H9 (cell line): ENCODE measurements around the gene DSE. TPM values are rescaled to one million over a fixed set of nuclear protein-coding genes. Genes with fewer than 3 reads are reported as not detected.

Source experiments
- DNase-seq: peaks from one replicate; pipeline ENCODE4 v3.0.0-alpha.2; 2017
- H2AFZ ChIP-seq: one replicate; pipeline ENCODE4 v1.6.1; 2013; ENCODE audit warnings: mild to moderate bottlenecking, low read length, control low read depth, moderate library complexity
- H2AK5ac ChIP-seq: 2 replicates; pipeline ENCODE4 v1.6.1; 2013; ENCODE audit warnings: low read length, control low read depth, mixed read lengths; ENCODE audit not compliant: insufficient read length
- H2BK120ac ChIP-seq: one replicate; pipeline ENCODE4 v1.6.1; 2013; ENCODE audit warnings: low read depth, mild to moderate bottlenecking, low read length, control low read depth, inconsistent platforms; ENCODE audit not compliant: poor library complexity, severe bottlenecking
- H2BK12ac ChIP-seq: 2 replicates; pipeline ENCODE4 v1.6.1; 2013; ENCODE audit warnings: low read length, control low read depth, mixed read lengths, low read depth; ENCODE audit not compliant: insufficient read length
- H2BK15ac ChIP-seq: 2 replicates; pipeline ENCODE4 v1.6.1; 2013; ENCODE audit warnings: low read depth, low read length, control low read depth
- H2BK20ac ChIP-seq: one replicate; pipeline ENCODE4 v1.6.1; 2013; ENCODE audit warnings: low read depth, mild to moderate bottlenecking, low read length, control low read depth, inconsistent platforms; ENCODE audit not compliant: poor library complexity, severe bottlenecking
- H2BK5ac ChIP-seq: 2 replicates; pipeline ENCODE4 v1.6.1; 2013; ENCODE audit warnings: low read length, control low read depth, mixed read lengths; ENCODE audit not compliant: insufficient read length
- H3K14ac ChIP-seq: 2 replicates; pipeline ENCODE4 v1.6.1; 2013; ENCODE audit warnings: low read length, control low read depth; ENCODE audit not compliant: insufficient read depth
- H3K18ac ChIP-seq: 2 replicates; pipeline ENCODE4 v1.6.1; 2013; ENCODE audit warnings: low read depth, mild to moderate bottlenecking, mixed read lengths, low read length, control low read depth; ENCODE audit not compliant: insufficient read length
- H3K23ac ChIP-seq: 2 replicates; pipeline ENCODE4 v1.6.1; 2013; ENCODE audit warnings: low read length, control low read depth, mixed read lengths, low read depth; ENCODE audit not compliant: insufficient read length
- H3K23me2 ChIP-seq: 2 replicates; pipeline ENCODE4 v1.6.1; 2013; ENCODE audit warnings: low read depth, mild to moderate bottlenecking, mixed read lengths, low read length, control low read depth; ENCODE audit not compliant: insufficient read length, poor library complexity, severe bottlenecking
- H3K27ac ChIP-seq: 2 replicates; pipeline ENCODE4 v1.5.1; 2013; ENCODE audit warnings: low read length, control low read depth, mixed read lengths, low read depth; ENCODE audit not compliant: insufficient read length
- H3K27me3 ChIP-seq: 2 replicates; pipeline ENCODE4 v1.6.1; 2013; ENCODE audit warnings: low read length, control low read depth, inconsistent platforms; ENCODE audit not compliant: insufficient read depth
- H3K4ac ChIP-seq: 2 replicates; pipeline ENCODE4 v1.6.1; 2013; ENCODE audit warnings: low read depth, mild to moderate bottlenecking, control low read depth, inconsistent platforms, low read length, moderate library complexity
- H3K4me1 ChIP-seq: 2 replicates; pipeline ENCODE4 v1.6.1; 2013; ENCODE audit warnings: low read length, control low read depth, inconsistent platforms; ENCODE audit not compliant: insufficient read depth
- H3K4me2 ChIP-seq: 2 replicates; pipeline ENCODE4 v1.6.1; 2013; ENCODE audit warnings: low read length, control low read depth, mixed read lengths; ENCODE audit not compliant: insufficient read length, insufficient read depth
- H3K56ac ChIP-seq: 2 replicates; pipeline ENCODE4 v1.6.1; 2013; ENCODE audit warnings: low read depth, mild to moderate bottlenecking, mixed read lengths, low read length, control low read depth; ENCODE audit not compliant: insufficient read length
- H3K79me1 ChIP-seq: 2 replicates; pipeline ENCODE4 v1.6.1; 2013; ENCODE audit warnings: low read depth, mild to moderate bottlenecking, moderate library complexity, low read length, control low read depth, inconsistent platforms; ENCODE audit not compliant: insufficient read depth, poor library complexity, severe bottlenecking
- H3K79me2 ChIP-seq: 2 replicates; pipeline ENCODE4 v1.6.1; 2013; ENCODE audit warnings: low read length, control low read depth, inconsistent platforms; ENCODE audit not compliant: insufficient read depth
- H3K9ac ChIP-seq: 2 replicates; pipeline ENCODE4 v1.6.1; 2013; ENCODE audit warnings: low read length, control low read depth, mixed read lengths; ENCODE audit not compliant: insufficient read length; ENCODE audit errors: extremely low read depth
- H3K9me3 ChIP-seq: one replicate; pipeline ENCODE4 v1.6.1; 2013; ENCODE audit warnings: low read depth, low read length, inconsistent platforms; ENCODE audit not compliant: control insufficient read depth
- H3T11ph ChIP-seq: one replicate; pipeline ENCODE4 v1.6.1; 2013; ENCODE audit warnings: mild to moderate bottlenecking, low read length, control low read depth, inconsistent platforms
- H4K20me1 ChIP-seq: one replicate; pipeline ENCODE4 v1.6.1; 2013; ENCODE audit not compliant: control insufficient read depth, insufficient read length, insufficient read depth
- H4K5ac ChIP-seq: 2 replicates; pipeline ENCODE4 v1.6.1; 2013; ENCODE audit warnings: low read depth, mild to moderate bottlenecking, mixed read lengths, low read length, control low read depth; ENCODE audit not compliant: insufficient read length
- H4K8ac ChIP-seq: replicated peaks from 2 replicates; pipeline ENCODE4 v1.6.1; 2013; ENCODE audit warnings: low read length, control low read depth, mixed read lengths, low read depth; ENCODE audit not compliant: insufficient read length
- H4K91ac ChIP-seq: 2 replicates; pipeline ENCODE4 v1.6.1; 2013; ENCODE audit warnings: low read depth, mild to moderate bottlenecking, moderate library complexity, mixed read lengths, low read length, control low read depth; ENCODE audit not compliant: insufficient read length
- H3K27ac Mint-ChIP-seq, 3 experiments: 2 replicates in 2 of 3; 3 replicates in 1 of 3; pipeline ENCODE4 v1.8.0; 2020 to 2021; ENCODE audit warnings: mixed read lengths in 3 of 3, mild to moderate bottlenecking in 1 of 3, moderate library complexity in 1 of 3
- H3K27me3 Mint-ChIP-seq: 2 replicates; pipeline ENCODE4 v1.8.0; 2021; ENCODE audit warnings: low read depth, mild to moderate bottlenecking, moderate library complexity, mixed read lengths
- H3K36me3 Mint-ChIP-seq, 3 experiments: 2 replicates in 2 of 3; 3 replicates in 1 of 3; pipeline ENCODE4 v1.8.0; 2020 to 2021; ENCODE audit warnings: low read depth in 3 of 3, mixed read lengths in 3 of 3; ENCODE audit not compliant: insufficient read depth in 1 of 3
- H3K4me1 Mint-ChIP-seq, 2 experiments: 2 replicates each; pipeline ENCODE4 v1.8.0; 2020; ENCODE audit warnings: mixed read lengths in 2 of 2
- H3K4me3 Mint-ChIP-seq, 2 experiments: 2 replicates in 1 of 2; 3 replicates in 1 of 2; pipeline ENCODE4 v1.8.0; 2020 to 2021; ENCODE audit warnings: mild to moderate bottlenecking in 2 of 2, mixed read lengths in 2 of 2, moderate library complexity in 1 of 2
- H3K9me3 Mint-ChIP-seq, 2 experiments: 2 replicates in 1 of 2; 3 replicates in 1 of 2; pipeline ENCODE4 v1.8.0; 2020; ENCODE audit warnings: mild to moderate bottlenecking in 2 of 2, mixed read lengths in 2 of 2, moderate library complexity in 1 of 2
- WGBS: extraction: QIAGEN DNeasy Blood & Tissue Kit; methylation state at CpG from one replicate; pipeline ENCODE4 v1.1.7; 2013; ENCODE audit warnings: missing lambda C conversion rate, low lambda C conversion rate, mixed read lengths; ENCODE audit not compliant: insufficient read length; ENCODE audit errors: extremely low coverage; 5-methylcytosine and 5-hydroxymethylcytosine counted together
- total RNA-seq: library from RNA; stranded (reverse); gene quantifications from 2 replicates; pipeline ENCODE4 v1.2.1, GENCODE V29; 2021
- TF ChIP-seq, protein P1 (sequence below): fragments of 200-600 bp; sonication (generic); conservative IDR thresholded peaks from 3 replicates; pipeline ENCODE4 v1.8.0; 2021; ENCODE audit warnings: antibody characterized with exemption, mild to moderate bottlenecking

Gene DSE
- total RNA-seq, 1 experiment from 2014 or later = 45.6 TPM

DNA sequence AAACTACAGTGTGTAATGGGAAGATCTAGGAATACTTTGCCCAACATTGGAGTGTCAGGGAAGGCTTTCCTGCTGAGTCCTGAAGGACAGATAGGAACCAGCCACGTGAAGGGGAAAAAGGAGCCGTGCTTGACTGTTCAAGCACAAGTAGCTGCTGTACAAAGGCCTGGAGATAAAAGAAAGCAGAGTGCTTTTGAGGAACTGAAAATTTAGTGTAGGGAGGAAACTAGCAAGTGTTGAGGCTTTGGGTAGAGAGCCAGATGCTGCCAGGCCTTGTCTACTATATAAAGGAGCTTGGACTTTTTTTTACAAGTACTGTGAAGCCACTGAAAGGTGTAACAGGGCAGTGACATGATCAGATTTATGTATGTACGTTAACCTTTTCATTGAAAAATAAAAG lies 39.0 kb downstream of the DSE start:
- H4K20me1 ChIP-seq = peaks cover 2% of the 10 kb centered on the region
- no peak overlapping the region for H3T11ph ChIP-seq
- H2BK12ac ChIP-seq = no peak overlapping the region
- Mint-ChIP-seq H3K27ac (peak overlapping the region in 1 of 3 experiments; percentile 91; a peak in 2 of 7 replicates), H3K4me1 (peaks cover 23 to 31% of the 10 kb centered on the region in 2 experiments), H3K9me3 (no peaks in the 10 kb centered on the region), H3K27me3 (no peaks in the 10 kb centered on the region), H3K4me3 (no peak overlapping the region), H3K36me3 (peaks cover 2 to 11% (median 9%) of the 10 kb centered on the region in 3 experiments; a peak in 5 of 7 replicates)
- no peaks in the 10 kb centered on the region for H3K9me3 ChIP-seq
- peaks cover 7% of the 10 kb centered on the region; the same call in 1 of the 2 replicates for H3K79me2 ChIP-seq
- no peak overlapping the region for H3K18ac ChIP-seq
- no peak for DNase-seq
- H3K23ac ChIP-seq = no peak overlapping the region
- H3K9ac ChIP-seq = no peak overlapping the region
- H3K14ac ChIP-seq = no peak overlapping the region
- no peak overlapping the region for H2BK120ac ChIP-seq
- H3K4me2 ChIP-seq = no peak overlapping the region
- no peak overlapping the region for H2BK5ac ChIP-seq
- no peak overlapping the region for H2BK20ac ChIP-seq
- H3K56ac ChIP-seq = no peak overlapping the region
- no peak overlapping the region for H4K5ac ChIP-seq
- no peak overlapping the region for H4K91ac ChIP-seq
- no peak overlapping the region for H3K4ac ChIP-seq
- TF ChIP-seq, protein P1, sequence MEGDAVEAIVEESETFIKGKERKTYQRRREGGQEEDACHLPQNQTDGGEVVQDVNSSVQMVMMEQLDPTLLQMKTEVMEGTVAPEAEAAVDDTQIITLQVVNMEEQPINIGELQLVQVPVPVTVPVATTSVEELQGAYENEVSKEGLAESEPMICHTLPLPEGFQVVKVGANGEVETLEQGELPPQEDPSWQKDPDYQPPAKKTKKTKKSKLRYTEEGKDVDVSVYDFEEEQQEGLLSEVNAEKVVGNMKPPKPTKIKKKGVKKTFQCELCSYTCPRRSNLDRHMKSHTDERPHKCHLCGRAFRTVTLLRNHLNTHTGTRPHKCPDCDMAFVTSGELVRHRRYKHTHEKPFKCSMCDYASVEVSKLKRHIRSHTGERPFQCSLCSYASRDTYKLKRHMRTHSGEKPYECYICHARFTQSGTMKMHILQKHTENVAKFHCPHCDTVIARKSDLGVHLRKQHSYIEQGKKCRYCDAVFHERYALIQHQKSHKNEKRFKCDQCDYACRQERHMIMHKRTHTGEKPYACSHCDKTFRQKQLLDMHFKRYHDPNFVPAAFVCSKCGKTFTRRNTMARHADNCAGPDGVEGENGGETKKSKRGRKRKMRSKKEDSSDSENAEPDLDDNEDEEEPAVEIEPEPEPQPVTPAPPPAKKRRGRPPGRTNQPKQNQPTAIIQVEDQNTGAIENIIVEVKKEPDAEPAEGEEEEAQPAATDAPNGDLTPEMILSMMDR = no peak
- H3K4me1 ChIP-seq = peaks cover 4% of the 10 kb centered on the region; the same call in 1 of the 2 replicates
- H3K23me2 ChIP-seq = no peaks in the 10 kb centered on the region
- no peak overlapping the region for H2AFZ ChIP-seq
- no peaks in the 10 kb centered on the region for H3K79me1 ChIP-seq
- H3K27ac ChIP-seq = no peak overlapping the region
- no CpG with 5 or more reads among the region's 3 CpGs for WGBS
- no peak overlapping the region for H4K8ac ChIP-seq
- H2BK15ac ChIP-seq = no peak overlapping the region
- no peaks in the 10 kb centered on the region for H3K27me3 ChIP-seq
- H2AK5ac ChIP-seq = no peak overlapping the region
